ENCODE measurements around the gene ITPRID1.
"Not testable (repeated sequence)": the region's sequence is repeated elsewhere in the genome, so short reads cannot be mapped to it uniquely, and the experiment has no call there.

Gene ITPRID1

GRCh38 chr7:31513790-31514189 is at the start of gene ITPRID1:
Gene ITPRID1, plus strand, starts transcription at chr7:31514090. Its CDS starts 38,935 bp downstream, at chr7:31553025.
- no peak for DNase-seq

GRCh38 chr7:31464601-31465000 is 49.3 kb upstream of the ITPRID1 start:
- DNase-seq: no peak

- no peak for DNase-seq
Measured at GRCh38 chr7:31465285-31465684, 48.6 kb upstream of the ITPRID1 start.

GRCh38 chr7:31466036-31466435 is 47.9 kb upstream of the ITPRID1 start:
- DNase-seq: no peak

GRCh38 chr7:31470883-31471282 is 43.0 kb upstream of the ITPRID1 start:
- DNase-seq: not testable (repeated sequence)

- no peak for DNase-seq
Measured at GRCh38 chr7:31475368-31475767, 38.5 kb upstream of the ITPRID1 start.

GRCh38 chr7:31476073-31476745 is 37.7 kb upstream of the ITPRID1 start:
- no peak for DNase-seq

- DNase-seq: no peak
Measured at GRCh38 chr7:31476941-31477677, 36.8 kb upstream of the ITPRID1 start.

- no peak for DNase-seq
Measured at GRCh38 chr7:31478018-31478417, 35.9 kb upstream of the ITPRID1 start.

- no peak for DNase-seq
Measured at GRCh38 chr7:31478721-31479120, 35.2 kb upstream of the ITPRID1 start.

GRCh38 chr7:31487071-31487470 is 26.8 kb upstream of the ITPRID1 start:
- DNase-seq: no peak

GRCh38 chr7:31487476-31487875 is 26.4 kb upstream of the ITPRID1 start:
- no peak for DNase-seq

GRCh38 chr7:31488562-31489203 is 25.2 kb upstream of the ITPRID1 start:
- DNase-seq: no peak

- DNase-seq: no peak
Measured at GRCh38 chr7:31490796-31491314, 23.0 kb upstream of the ITPRID1 start.

- DNase-seq: no peak
Measured at GRCh38 chr7:31492086-31492485, 21.8 kb upstream of the ITPRID1 start.

- DNase-seq: no peak
Measured at GRCh38 chr7:31493714-31494181, 20.1 kb upstream of the ITPRID1 start.

GRCh38 chr7:31494421-31494820 is 19.5 kb upstream of the ITPRID1 start:
- DNase-seq: no peak

- no peak for DNase-seq
Measured at GRCh38 chr7:31495653-31496052, 18.2 kb upstream of the ITPRID1 start.

GRCh38 chr7:31497516-31497915 is 16.4 kb upstream of the ITPRID1 start:
- DNase-seq: no peak

- DNase-seq: no peak
Measured at GRCh38 chr7:31500656-31501055, 13.2 kb upstream of the ITPRID1 start.

- no peak for DNase-seq
Measured at GRCh38 chr7:31508823-31509222, 5.1 kb upstream of the ITPRID1 start.

- DNase-seq: no peak
Measured at GRCh38 chr7:31512166-31512565, 1.7 kb upstream of the ITPRID1 start.

- DNase-seq: no peak
Measured at GRCh38 chr7:31516680-31517502, 3.0 kb downstream of the ITPRID1 start.

Measured in activated naive CD4-positive, alpha-beta T cell treated with Interleukin-2 at 50 U/mL for 16 hours (primary cell).